Measurements from ENCODE around the gene CTRB2. TPM values are rescaled to one million over a fixed set of nuclear protein-coding genes. Genes with fewer than 3 reads are reported as not detected.
"Not testable (repeated sequence)": the region's sequence is repeated elsewhere in the genome, so short reads cannot be mapped to it uniquely, and the experiment has no call there.

Gene CTRB2
- total RNA-seq, 4 donors from 2014 or later = not detected

DNA sequence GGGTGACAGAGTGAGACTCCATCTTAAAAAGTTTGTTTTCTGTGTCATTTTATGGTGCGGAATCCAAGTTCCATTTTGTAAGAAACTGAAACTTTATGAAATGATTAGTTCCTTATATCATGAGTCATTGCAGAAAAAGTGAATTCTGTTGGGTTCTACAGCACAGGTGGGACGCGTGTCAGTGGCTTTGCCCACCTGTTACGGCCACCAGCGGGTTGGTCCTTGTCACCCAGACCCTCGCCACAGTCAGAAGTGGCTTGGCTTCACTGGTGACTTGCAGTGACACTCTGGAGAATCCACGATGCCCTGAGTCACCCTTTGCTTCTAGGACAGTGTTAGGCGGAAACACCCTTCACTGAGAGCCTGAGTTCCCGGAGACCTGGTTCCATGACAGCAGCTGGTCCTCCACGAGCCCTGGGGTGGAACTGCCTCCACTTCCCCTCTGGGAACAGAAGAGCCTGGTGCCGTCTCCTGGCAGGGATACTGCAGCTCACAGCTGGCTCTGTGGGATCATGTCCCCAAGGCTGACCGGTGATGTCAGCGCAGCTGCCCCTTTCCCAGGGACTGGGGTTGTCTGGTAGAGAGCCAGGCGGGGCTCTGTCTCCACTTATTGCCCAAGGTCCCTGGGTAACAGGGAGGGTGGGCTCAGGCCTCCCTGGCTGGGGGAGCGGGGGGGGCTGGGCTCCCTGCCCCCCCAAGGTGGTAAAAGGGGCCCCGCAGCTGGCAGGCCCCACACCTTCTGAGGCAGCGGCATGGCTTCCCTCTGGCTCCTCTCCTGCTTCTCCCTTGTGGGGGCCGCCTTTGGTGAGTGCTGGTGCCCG, 11.5 kb upstream of the CTRB2 start, which contains the start of gene CTRB1:
TSS of gene CTRB1 (plus strand) at position 733 of the 821 bp plus-strand sequence. CDS start at position 753, 20 bp downstream.
- 78 to 96% methylated on average over 4 to 18 of the region's 19 CpGs for WGBS, 2 donors (ENCODE audit: low coverage in 1 of 2)
- Histone ChIP-seq H3K27ac (no peak within 1 kb of the TSS), H3K4me1 (no peaks in the 10 kb centered on the region), H3K9me3 (no peaks in the 10 kb centered on the region), H3K36me3 (no peaks in the 10 kb centered on the region), H3K27me3 (no peaks in the 10 kb centered on the region), H3K4me3 (no peak within 1 kb of the TSS)
- DNase-seq = no peak
- TF ChIP-seq POLR2AphosphoS5 (IDR thresholded peaks at IDR 0.05) (no peak), CTCF (IDR thresholded peaks at IDR 0.05) (no peak), POLR2A (IDR thresholded peaks at IDR 0.05) (no peak), EP300 (IDR thresholded peaks at IDR 0.05; ENCODE audit: low read depth) (no peak)
- in situ Hi-C loops (cut with MboI; ENCODE audit: low pct_ligation_motif_present in 1 of 4, low pct_unique_long_range_greater_than_20kb in 1 of 4, low sequenced_read_pairs in 3 of 4) = loop anchor here in 3 of 4 donors (10.0 to 25.0 kb wide), 3 partner anchors 169 to 544 kb away; no protein-coding TSS in a partner anchor
- intact Hi-C loops (cut with DNase I; ENCODE audit: low total_unique reads) = no loop called here

- TF ChIP-seq EP300 (IDR thresholded peaks at IDR 0.05; ENCODE audit: low read depth) = no peak
- TF ChIP-seq POLR2A (IDR thresholded peaks at IDR 0.05) = no peak
- TF ChIP-seq CTCF (IDR thresholded peaks at IDR 0.05) = no peak
- TF ChIP-seq POLR2AphosphoS5 (IDR thresholded peaks at IDR 0.05) = no peak
- Histone ChIP-seq H3K4me1 (no peaks in the 10 kb centered on the region), H3K36me3 (no peaks in the 10 kb centered on the region), H3K4me3 (no peak overlapping the region), H3K9me3 (no peaks in the 10 kb centered on the region), H3K27me3 (no peaks in the 10 kb centered on the region), H3K27ac (no peak overlapping the region)
- intact Hi-C loops (cut with DNase I; ENCODE audit: low total_unique reads) (loop anchor here (2.0 kb wide), 1 partner anchor 17 kb away; no protein-coding TSS in a partner anchor), in situ Hi-C loops (cut with MboI; ENCODE audit: low pct_ligation_motif_present in 1 of 4, low pct_unique_long_range_greater_than_20kb in 1 of 4, low sequenced_read_pairs in 3 of 4) (loop anchor here in 3 of 4 donors (10.0 to 25.0 kb wide), 3 partner anchors 170 to 545 kb away; no protein-coding TSS in a partner anchor)
- 82 to 96% methylated on average over 4 to 11 of the region's 11 CpGs for WGBS, 2 donors (ENCODE audit: low coverage in 1 of 2)
- DNase-seq = no peak
These were observed 10.5 kb upstream of the CTRB2 start for GRCh38 chr16:75217389-75217851.

DNA sequence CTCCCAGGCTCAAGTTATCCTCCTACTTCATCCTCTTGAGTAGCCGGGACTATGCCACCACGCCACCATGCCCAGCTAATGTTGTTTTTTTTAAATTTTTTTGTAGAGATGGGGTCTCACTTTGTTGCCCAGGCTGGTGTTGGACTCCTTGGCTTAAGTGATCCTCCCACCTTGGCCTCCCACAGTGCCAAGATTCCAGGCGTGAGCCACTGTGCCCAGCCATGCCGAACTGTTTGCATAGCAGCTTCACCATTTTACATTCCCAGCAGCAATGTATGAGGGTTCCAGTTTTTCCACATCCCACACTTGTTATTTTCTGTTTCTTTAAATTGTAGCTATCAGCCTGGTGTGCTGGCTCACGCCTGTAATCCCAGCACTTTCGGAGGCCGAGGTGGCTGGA, 9.6 kb upstream of the CTRB2 start:
- H3K4me1 ChIP-seq = no peaks in the 10 kb centered on the region
- in situ Hi-C loops (cut with MboI; ENCODE audit: low pct_ligation_motif_present in 1 of 4, low pct_unique_long_range_greater_than_20kb in 1 of 4, low sequenced_read_pairs in 3 of 4) (loop anchor here in 3 of 4 donors (10.0 to 25.0 kb wide), 3 partner anchors 171 to 546 kb away; no protein-coding TSS in a partner anchor), intact Hi-C loops (cut with DNase I; ENCODE audit: low total_unique reads) (loop anchor here (2.0 kb wide), 1 partner anchor 16 kb away; no protein-coding TSS in a partner anchor)
- H3K9me3 ChIP-seq = no peaks in the 10 kb centered on the region
- 94% methylated on average over 3 to 7 of the region's 7 CpGs for WGBS, 2 donors (ENCODE audit: low coverage in 1 of 2)
- DNase-seq = no peak
- no peaks in the 10 kb centered on the region for H3K27me3 ChIP-seq
- no peaks in the 10 kb centered on the region for H3K36me3 ChIP-seq
- TF ChIP-seq EP300 (IDR thresholded peaks at IDR 0.05; ENCODE audit: low read depth) = no peak
- H3K4me3 ChIP-seq = no peak overlapping the region
- H3K27ac ChIP-seq = no peak overlapping the region

DNA sequence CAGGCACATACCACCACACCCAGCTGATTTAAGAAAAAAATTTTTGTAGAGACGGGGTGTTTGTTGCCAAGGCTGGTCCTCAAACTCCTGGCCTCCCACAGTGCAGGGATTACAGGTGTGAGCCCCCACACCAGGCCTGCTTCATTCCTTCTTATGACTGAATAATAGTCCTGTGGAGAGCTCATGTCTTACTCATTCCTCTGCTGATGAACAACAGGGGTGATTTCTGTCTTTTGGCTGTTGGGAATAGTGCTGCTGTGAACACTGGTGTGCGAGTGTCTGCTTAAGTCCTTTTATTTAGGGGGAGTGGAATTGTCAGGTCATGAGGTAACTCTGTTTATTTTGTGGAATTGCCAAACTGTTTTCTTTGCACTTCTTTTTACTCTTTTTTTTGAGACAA, 9.2 kb upstream of the CTRB2 start:
- Histone ChIP-seq H3K27ac (no peak overlapping the region), H3K4me3 (no peak overlapping the region), H3K27me3 (no peaks in the 10 kb centered on the region), H3K9me3 (no peaks in the 10 kb centered on the region), H3K36me3 (no peaks in the 10 kb centered on the region), H3K4me1 (no peaks in the 10 kb centered on the region)
- intact Hi-C loops (cut with DNase I; ENCODE audit: low total_unique reads) = loop anchor here (2.0 kb wide), 1 partner anchor 15 kb away; no protein-coding TSS in a partner anchor
- in situ Hi-C loops (cut with MboI; ENCODE audit: low pct_ligation_motif_present in 1 of 4, low pct_unique_long_range_greater_than_20kb in 1 of 4, low sequenced_read_pairs in 3 of 4) = loop anchor here in 3 of 4 donors (10.0 to 25.0 kb wide), 3 partner anchors 171 to 546 kb away; no protein-coding TSS in a partner anchor
- 60 to 78% methylated on average over 1 to 2 of the region's 2 CpGs for WGBS, 2 donors (ENCODE audit: low coverage in 1 of 2)
- DNase-seq = no peak
- TF ChIP-seq POLR2A (IDR thresholded peaks at IDR 0.05) (no peak), EP300 (IDR thresholded peaks at IDR 0.05; ENCODE audit: low read depth) (no peak), CTCF (IDR thresholded peaks at IDR 0.05) (no peak), POLR2AphosphoS5 (IDR thresholded peaks at IDR 0.05) (no peak)

GRCh38 chr16:75211286-75211685, 4.3 kb upstream of the CTRB2 start:
- H3K4me3 ChIP-seq; intact Hi-C loops (cut with DNase I; ENCODE audit: low total_unique reads); DNase-seq; H3K27me3 ChIP-seq; H3K36me3 ChIP-seq; H3K4me1 ChIP-seq; H3K9me3 ChIP-seq; H3K27ac ChIP-seq: not testable (repeated sequence)
- in situ Hi-C loops (cut with MboI; ENCODE audit: low pct_ligation_motif_present in 1 of 4, low pct_unique_long_range_greater_than_20kb in 1 of 4, low sequenced_read_pairs in 3 of 4) = loop anchor here in 3 of 4 donors (10.0 to 25.0 kb wide), 3 partner anchors 176 to 551 kb away; no protein-coding TSS in a partner anchor
- WGBS, 2 donors (ENCODE audit: low coverage in 1 of 2) = 79% methylated on average over 10 of the region's 10 CpGs; no CpG with 5 or more reads in 1 of the 2 donors

All from transverse colon (tissue), 4 donors.